HepG2 (cell line): ENCODE results near the gene TBCB. TPM values are rescaled to one million over a fixed set of nuclear protein-coding genes. Genes with fewer than 3 reads are reported as not detected.

Experiments
- ATAC-seq: fragments of 200-7000 bp; cut with Tn5 transposase; 3 replicates; pipeline ENCODE4 v1.9.1; 2020; ENCODE audit warnings: mild to moderate bottlenecking, moderate library complexity
- BruUV-seq: library from RNA; stranded (reverse); fragments of 400-500 nt; replicated peaks from 2 replicates; lab custom pipeline; 2021; lab: Mats Ljungman, UMichigan
- CTCF ChIA-PET: fragments of 300-600 bp; formaldehyde crosslinking; extraction: SDS; loops from one replicate; lab custom pipeline; 2021; ENCODE audit warnings: low total read pairs, inconsistent platforms, low intra/inter-chr PET ratio; lab: Yijun Ruan, JAX
- POLR2A ChIA-PET: fragments of 350-600 bp; sonication (Branson Sonifier 250); formaldehyde crosslinking; loops from one replicate; lab custom pipeline; 2020; ENCODE audit warnings: antibody characterized with exemption, inconsistent platforms; lab: Yijun Ruan, JAX
- DNase-seq: peaks from one replicate; pipeline ENCODE4 v3.0.0-alpha.2; 2015; ENCODE audit warnings: low spot score
- FAIRE-seq: peaks from 3 replicates; lab custom pipeline; 2011; peaks lifted over from hg19 to GRCh38; lab: Jason Lieb, UNC
- H2AFZ ChIP-seq: one replicate; pipeline ENCODE4 v1.6.1; 2011; ENCODE audit warnings: low read length, inconsistent platforms
- H3K27ac ChIP-seq: fragments of 300-600 bp; 3 replicates; pipeline ENCODE4 v1.8.0; 2011; ENCODE audit warnings: mixed run types, mild to moderate bottlenecking, mixed read lengths, low read length, inconsistent platforms; ENCODE audit not compliant: insufficient read depth; ENCODE audit errors: extremely low read length
- H3K27me3 ChIP-seq, 2 experiments: fragments of 200-600 bp in 1 of 2; 2 replicates in 1 of 2; 3 replicates in 1 of 2; pipeline versions ENCODE4 v1.6.0 to v1.8.0; 2011; ENCODE audit warnings: low read length in 2 of 2, mild to moderate bottlenecking in 2 of 2, moderate library complexity in 2 of 2, inconsistent platforms in 1 of 2; ENCODE audit not compliant: insufficient read depth in 2 of 2, control insufficient read depth in 1 of 2
- H3K36me3 ChIP-seq, 2 experiments: fragments of 200-600 bp in 1 of 2; replicated peaks in 1 of 2; 2 replicates in 1 of 2; 3 replicates in 1 of 2; pipeline versions ENCODE4 v1.5.1 to v1.8.0; 2011; ENCODE audit warnings: low read length in 2 of 2, inconsistent platforms in 1 of 2; ENCODE audit not compliant: insufficient read depth in 2 of 2, control insufficient read depth in 1 of 2
- H3K4me1 ChIP-seq: 2 replicates; pipeline ENCODE4 v1.5.1; 2012; ENCODE audit warnings: low read length, inconsistent platforms; ENCODE audit not compliant: insufficient read depth
- H3K4me2 ChIP-seq: 2 replicates; pipeline ENCODE4 v1.6.0; 2011; ENCODE audit warnings: low read depth, low read length, inconsistent platforms
- H3K4me3 ChIP-seq, 3 experiments: fragments of 200-600 bp in 1 of 3; sonication (generic), shearing (Covaris generic) in 1 of 3; replicated peaks in 1 of 3; 2 replicates each; pipeline ENCODE4 v1.5.1; 2011 to 2016; ENCODE audit warnings: low read length in 3 of 3, inconsistent platforms in 2 of 3, low read depth in 2 of 3, mild to moderate bottlenecking in 2 of 3, control low read depth in 1 of 3, mixed read lengths in 1 of 3; ENCODE audit not compliant: insufficient read depth in 1 of 3
- H3K79me2 ChIP-seq: one replicate; pipeline ENCODE4 v1.6.1; 2011; ENCODE audit warnings: low read length, inconsistent platforms; ENCODE audit not compliant: insufficient read depth
- H3K9ac ChIP-seq: 2 replicates; pipeline ENCODE4 v1.6.0; 2011; ENCODE audit warnings: mild to moderate bottlenecking, low read depth, low read length, inconsistent platforms; ENCODE audit not compliant: insufficient read depth
- H3K9me3 ChIP-seq: 2 replicates; pipeline ENCODE4 v1.5.1; 2012; ENCODE audit warnings: mild to moderate bottlenecking, low read length
- H4K20me1 ChIP-seq: 2 replicates; pipeline ENCODE4 v1.6.0; 2011; ENCODE audit warnings: inconsistent platforms, mild to moderate bottlenecking, low read length, moderate library complexity; ENCODE audit not compliant: insufficient read depth
- GLI4 ChIP-seq: sonication (generic); formaldehyde crosslinking; IDR thresholded peaks from 2 replicates; pipeline ENCODE4 v1.5.1; 2020; ENCODE audit warnings: missing genetic modification reagents, mild to moderate bottlenecking, moderate library complexity, borderline replicate concordance
- KAT2B ChIP-seq: fragments of 150-350 bp; IDR thresholded peaks from 2 replicates; pipeline ENCODE4 v1.6.1; 2014; ENCODE audit warnings: low read depth, low read length, borderline replicate concordance
- KLF11 ChIP-seq: IDR thresholded peaks from 2 replicates; pipeline ENCODE4 v1.6.1; 2016; ENCODE audit warnings: missing compliant biosample characterization
- NFIC ChIP-seq: IDR thresholded peaks from 2 replicates; pipeline ENCODE4 v1.6.1; 2012; ENCODE audit warnings: mild to moderate bottlenecking, low read length, inconsistent platforms
- THYN1 ChIP-seq: sonication (generic); formaldehyde crosslinking; IDR thresholded peaks from 2 replicates; pipeline ENCODE4 v1.8.1; 2023; ENCODE audit warnings: low read depth, mild to moderate bottlenecking, moderate library complexity, missing genetic modification reagents, borderline replicate concordance
- ZNF256 ChIP-seq: sonication (generic); formaldehyde crosslinking; conservative IDR thresholded peaks from 2 replicates; pipeline ENCODE4 v1.4.0; 2020; ENCODE audit warnings: missing genetic modification reagents
- ZNF282 ChIP-seq: fragments of 450-650 bp; IDR thresholded peaks from 2 replicates; pipeline ENCODE4 v1.6.1; 2018; ENCODE audit not compliant: partially characterized antibody
- ZNF3 ChIP-seq: IDR thresholded peaks from 2 replicates; pipeline ENCODE4 v1.7.0; 2017; ENCODE audit warnings: inconsistent platforms
- ZNF572 ChIP-seq: sonication (generic); formaldehyde crosslinking; IDR thresholded peaks from 2 replicates; pipeline ENCODE4 v1.5.1; 2020; ENCODE audit warnings: mild to moderate bottlenecking, missing genetic modification reagents
- ZNF678 ChIP-seq: sonication (generic); formaldehyde crosslinking; IDR thresholded peaks from 2 replicates; pipeline ENCODE4 v1.4.0; 2020; ENCODE audit warnings: mild to moderate bottlenecking, missing genetic modification reagents
- WGBS: methylation state at CpG from one replicate; pipeline ENCODE4 v1.1.6; 2017; ENCODE audit warnings: low lambda C conversion rate; 5-methylcytosine and 5-hydroxymethylcytosine counted together
- in situ Hi-C: cut with HindIII; loops from 2 replicates; pipeline ENCODE4 v1.10.0; 2017; ENCODE audit warnings: low pct_unique_long_range_greater_than_20kb; ENCODE audit not compliant: extremely low pct_ligation_motif_present
- intact Hi-C: fragments of 100-400 bp; cut with micrococcal nuclease; formaldehyde crosslinking; loops from one replicate; pipeline ENCODE4 v1.10.0; 2022; ENCODE audit not compliant: unreplicated experiment
- polyA plus RNA-seq, 8 experiments: library from polyadenylated mRNA; depleted of rRNA in 3 of 8; stranded (reverse) in 7 of 8; unstranded in 1 of 8; fragments of >200 nt; fragmentation: Illumina TruSeq in 4 of 8; extraction: Trizol in 4 of 8; gene quantifications; 2 replicates each; pipeline versions ENCODE4 v1.2.1 to v1.2.3, GENCODE V29; 2011 to 2016; ENCODE audit warnings: low read depth in 4 of 8, missing spikeins in 1 of 8, mixed read lengths in 1 of 8; ENCODE audit not compliant: insufficient read depth in 1 of 8
- total RNA-seq, 5 experiments: library from RNA; depleted of rRNA; stranded (reverse); fragments of >200 nt; fragmentation: Illumina TruSeq; extraction: Trizol; gene quantifications; 2 replicates each; pipeline ENCODE4 v1.2.3, GENCODE V29; 2016; ENCODE audit warnings: low read depth in 1 of 5
- TF ChIP-seq, protein P1 (sequence below): sonication (generic); formaldehyde crosslinking; IDR thresholded peaks from 2 replicates; pipeline ENCODE4 v1.5.0; 2020; ENCODE audit warnings: missing genetic modification reagents, mild to moderate bottlenecking, borderline replicate concordance
- TF ChIP-seq, protein P2 (sequence below): sonication (generic); formaldehyde crosslinking; IDR thresholded peaks from 2 replicates; pipeline ENCODE4 v1.4.0; 2020; ENCODE audit warnings: missing genetic modification reagents; ENCODE audit errors: not compliant biosample characterization

Gene TBCB
- total and polyA plus RNA-seq, 2 of the 13 experiments (the other 11 are each of a cell fraction or from before 2014, with no cell fraction given): 271 to 276 TPM

DNA sequence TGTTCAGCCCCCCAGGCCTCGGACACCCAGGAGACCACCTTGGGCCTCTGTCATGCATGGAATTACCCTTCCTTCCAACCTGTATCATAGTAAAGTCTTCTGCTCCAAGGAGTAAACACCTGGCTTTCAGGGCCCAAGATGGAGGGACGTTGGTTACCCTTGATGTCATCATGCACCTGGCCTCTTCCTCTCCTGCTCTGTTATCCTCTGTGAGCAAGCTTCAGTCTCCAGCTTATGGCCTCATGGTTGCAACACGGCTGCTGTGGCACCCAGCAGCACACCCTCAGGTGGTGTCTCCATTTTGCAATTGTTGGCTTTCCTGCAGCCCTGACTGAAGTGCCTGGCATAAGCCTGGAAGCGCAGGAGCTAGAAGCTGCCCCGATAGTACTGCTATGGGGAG lies 8.3 kb upstream of the TBCB start:
- intact Hi-C loops: no loop called here
- Histone ChIP-seq H3K27me3 (no peaks in the 10 kb centered on the region), H3K9ac (no peak overlapping the region), H3K4me3 (no peak overlapping the region), H3K4me1 (no peaks in the 10 kb centered on the region), H3K27ac (no peak overlapping the region), H2AFZ (no peak overlapping the region), H3K9me3 (no peaks in the 10 kb centered on the region), H3K79me2 (no peaks in the 10 kb centered on the region), H3K36me3 (peaks cover 12 to 28% of the 10 kb centered on the region in 2 experiments; a peak in 4 of 5 replicates), H4K20me1 (no peaks in the 10 kb centered on the region), H3K4me2 (no peak overlapping the region)
- ATAC-seq: no peak
- WGBS: 90% methylated on average over 4 of the region's 5 CpGs
- no TSS peak for BruUV-seq
- DNase-seq: no peak
- POLR2A ChIA-PET: no interaction called here
- in situ Hi-C loops: no loop called here
- no peak for TF ChIP-seq THYN1 (CRISPR knock-in tag)
- no peak for TF ChIP-seq KAT2B
- TF ChIP-seq GLI4: no peak
- TF ChIP-seq ZNF572 (CRISPR knock-in tag): no peak
- no peak for TF ChIP-seq ZNF282
- TF ChIP-seq, protein P1, sequence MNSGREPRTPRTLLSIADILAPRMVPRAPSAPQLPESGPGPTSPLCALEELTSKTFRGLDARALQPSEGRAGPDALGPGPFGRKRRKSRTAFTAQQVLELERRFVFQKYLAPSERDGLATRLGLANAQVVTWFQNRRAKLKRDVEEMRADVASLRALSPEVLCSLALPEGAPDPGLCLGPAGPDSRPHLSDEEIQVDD (CRISPR knock-in tag): no peak
- no peak for TF ChIP-seq NFIC
- TF ChIP-seq KLF11: no peak
- TF ChIP-seq, protein P2, sequence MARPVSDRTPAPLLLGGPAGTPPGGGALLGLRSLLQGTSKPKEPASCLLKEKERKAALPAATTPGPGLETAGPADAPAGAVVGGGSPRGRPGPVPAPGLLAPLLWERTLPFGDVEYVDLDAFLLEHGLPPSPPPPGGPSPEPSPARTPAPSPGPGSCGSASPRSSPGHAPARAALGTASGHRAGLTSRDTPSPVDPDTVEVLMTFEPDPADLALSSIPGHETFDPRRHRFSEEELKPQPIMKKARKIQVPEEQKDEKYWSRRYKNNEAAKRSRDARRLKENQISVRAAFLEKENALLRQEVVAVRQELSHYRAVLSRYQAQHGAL (CRISPR knock-in tag): no peak
- no peak for TF ChIP-seq ZNF678 (CRISPR knock-in tag)
- TF ChIP-seq ZNF3 (CRISPR knock-in tag): no peak
- TF ChIP-seq ZNF256 (CRISPR knock-in tag): no peak
- no peak for FAIRE-seq
- CTCF ChIA-PET: no interaction called here
